ENCODE measurements around the gene COL25A1. TPM values are rescaled to one million over a fixed set of nuclear protein-coding genes. Genes with fewer than 3 reads are reported as not detected.

COL25A1 gene
- total RNA-seq, 2 donors from 2014 or later: 0.29 TPM; not detected in 1

- H3K27ac ChIP-seq: no peak overlapping the region
- no peaks in the 10 kb centered on the region for H3K9me3 ChIP-seq
- H3K9ac ChIP-seq (ENCODE audit: low read depth in 2 of 2, low read length in 2 of 2): no peak overlapping the region
- H3K36me3 ChIP-seq: no peaks in the 10 kb centered on the region
- no peak for TF ChIP-seq CTCF (IDR thresholded peaks at IDR 0.05)
- DNase-seq: no peak
- H3K27me3 ChIP-seq: no peaks in the 10 kb centered on the region
- H3K4me3 ChIP-seq: no peak overlapping the region
- no peaks in the 10 kb centered on the region for H3K4me1 ChIP-seq
- intact Hi-C loops (cut with DNase I): no loop called here
These were observed 106.8 kb downstream of the COL25A1 start for GRCh38 chr4:109195646-109196045.

GRCh38 chr4:109191216-109191615, 111.2 kb downstream of the COL25A1 start:
- no peak overlapping the region for H3K4me3 ChIP-seq
- TF ChIP-seq CTCF (IDR thresholded peaks at IDR 0.05): no peak
- H3K9me3 ChIP-seq: no peaks in the 10 kb centered on the region
- H3K27ac ChIP-seq: no peak overlapping the region
- no peak overlapping the region for H3K9ac ChIP-seq (ENCODE audit: low read depth in 2 of 2, low read length in 2 of 2)
- H3K4me1 ChIP-seq: no peaks in the 10 kb centered on the region
- DNase-seq: no peak
- H3K27me3 ChIP-seq: no peaks in the 10 kb centered on the region
- intact Hi-C loops (cut with DNase I): no loop called here
- H3K36me3 ChIP-seq: no peaks in the 10 kb centered on the region

GRCh38 chr4:109186458-109186945, 116.0 kb downstream of the COL25A1 start:
- intact Hi-C loops (cut with DNase I): no loop called here
- no peaks in the 10 kb centered on the region for H3K9me3 ChIP-seq
- H3K27ac ChIP-seq: no peak overlapping the region
- H3K36me3 ChIP-seq: no peaks in the 10 kb centered on the region
- H3K4me3 ChIP-seq: no peak overlapping the region
- DNase-seq: no peak
- H3K9ac ChIP-seq (ENCODE audit: low read depth in 2 of 2, low read length in 2 of 2): no peak overlapping the region
- H3K4me1 ChIP-seq: no peaks in the 10 kb centered on the region
- H3K27me3 ChIP-seq: no peaks in the 10 kb centered on the region
- no peak for TF ChIP-seq CTCF (IDR thresholded peaks at IDR 0.05)

GRCh38 chr4:109185951-109186350, 116.5 kb downstream of the COL25A1 start:
- Histone ChIP-seq H3K27ac (no peak overlapping the region), H3K4me1 (no peaks in the 10 kb centered on the region), H3K27me3 (no peaks in the 10 kb centered on the region), H3K9me3 (no peaks in the 10 kb centered on the region), H3K9ac (ENCODE audit: low read depth in 2 of 2, low read length in 2 of 2) (no peak overlapping the region), H3K4me3 (no peak overlapping the region), H3K36me3 (no peaks in the 10 kb centered on the region)
- DNase-seq: no peak
- intact Hi-C loops (cut with DNase I): no loop called here
- no peak for TF ChIP-seq CTCF (IDR thresholded peaks at IDR 0.05)

GRCh38 chr4:109185548-109185947, 116.9 kb downstream of the COL25A1 start:
- intact Hi-C loops (cut with DNase I): no loop called here
- Histone ChIP-seq H3K9ac (ENCODE audit: low read depth in 2 of 2, low read length in 2 of 2) (no peak overlapping the region), H3K36me3 (no peaks in the 10 kb centered on the region), H3K9me3 (no peaks in the 10 kb centered on the region), H3K27me3 (no peaks in the 10 kb centered on the region), H3K4me3 (no peak overlapping the region), H3K4me1 (no peaks in the 10 kb centered on the region), H3K27ac (no peak overlapping the region)
- DNase-seq: no peak
- no peak for TF ChIP-seq CTCF (IDR thresholded peaks at IDR 0.05)
